HepG2 (cell line): ENCODE results near the gene GALNT10.
A peak's percentile ranks its signal among the peaks of the same experiment; 100 is the strongest.

Experiments
- CTCF ChIP-seq: sonication (generic); formaldehyde crosslinking; IDR thresholded peaks from 2 replicates; pipeline ENCODE4 v1.5.0; 2020; ENCODE audit warnings: mild to moderate bottlenecking, missing genetic modification reagents, moderate library complexity
- ETS1 ChIP-seq: sonication (generic); formaldehyde crosslinking; IDR thresholded peaks from 2 replicates; pipeline ENCODE4 v1.4.0; 2020; ENCODE audit warnings: missing genetic modification reagents
- FOXM1 ChIP-seq: sonication (generic); formaldehyde crosslinking; IDR thresholded peaks from 2 replicates; pipeline ENCODE4 v1.5.0; 2020; ENCODE audit warnings: missing genetic modification reagents
- MEIS1 ChIP-seq: sonication (generic); formaldehyde crosslinking; IDR thresholded peaks from 2 replicates; pipeline ENCODE4 v1.9.0; 2021; ENCODE audit warnings: mild to moderate bottlenecking, missing genetic modification reagents, moderate library complexity, borderline replicate concordance
- PCBP2 ChIP-seq: fragments of 200-400 bp; formaldehyde crosslinking; optimal IDR thresholded peaks from 2 replicates; pipeline ENCODE3; 2018; ENCODE audit warnings: low read length, low read depth; ENCODE audit not compliant: poor library complexity, severe bottlenecking
- PRDM10 ChIP-seq: sonication (generic); formaldehyde crosslinking; IDR thresholded peaks from 2 replicates; pipeline ENCODE4 v1.4.0; 2020; ENCODE audit warnings: low read depth, missing genetic modification reagents
- SOX6 ChIP-seq, 2 experiments: fragments of 450-650 bp in 1 of 2; sonication (generic) in 1 of 2; formaldehyde crosslinking in 1 of 2; IDR thresholded peaks; 2 replicates each; pipeline versions ENCODE4 v1.4.0 to v1.6.1; 2017 to 2020; ENCODE audit warnings: antibody characterized with exemption in 1 of 2, mild to moderate bottlenecking in 1 of 2, missing genetic modification reagents in 1 of 2
- TAF1 ChIP-seq: sonication (generic); formaldehyde crosslinking; IDR thresholded peaks from 2 replicates; pipeline ENCODE4 v1.4.0; 2020; ENCODE audit warnings: missing genetic modification reagents
- U2AF1 ChIP-seq: fragments of 200-400 bp; formaldehyde crosslinking; optimal IDR thresholded peaks from 2 replicates; pipeline ENCODE3; 2017; ENCODE audit warnings: mild to moderate bottlenecking, low read depth, low read length
- UBTF ChIP-seq: sonication (generic); formaldehyde crosslinking; IDR thresholded peaks from 2 replicates; pipeline ENCODE4 v1.4.0; 2020; ENCODE audit warnings: mild to moderate bottlenecking, missing genetic modification reagents
- YY1 ChIP-seq: IDR thresholded peaks from 2 replicates; pipeline ENCODE4 v1.6.1; 2011; ENCODE audit warnings: low read length, low read depth, moderate library complexity, mild to moderate bottlenecking; ENCODE audit not compliant: insufficient read depth, insufficient replicate concordance
- ZNF549 ChIP-seq: sonication (generic); formaldehyde crosslinking; IDR thresholded peaks from 2 replicates; pipeline ENCODE4 v1.5.0; 2020; ENCODE audit warnings: missing genetic modification reagents
- ZNF709 ChIP-seq: sonication (generic); formaldehyde crosslinking; IDR thresholded peaks from 2 replicates; pipeline ENCODE4 v1.5.0; 2020; ENCODE audit warnings: mild to moderate bottlenecking, missing genetic modification reagents

- no peak for TF ChIP-seq PCBP2
- no peak for TF ChIP-seq MEIS1 (CRISPR knock-in tag)
- no peak for TF ChIP-seq ETS1 (CRISPR knock-in tag)
- no peak for TF ChIP-seq TAF1 (CRISPR knock-in tag)
- TF ChIP-seq PRDM10: no peak
- no peak for TF ChIP-seq U2AF1
- TF ChIP-seq ZNF549 (CRISPR knock-in tag): no peak
- TF ChIP-seq FOXM1 (CRISPR knock-in tag): no peak
- no peak for TF ChIP-seq SOX6 (IDR thresholded peaks at IDR 0.05)
- TF ChIP-seq SOX6 (CRISPR knock-in tag; IDR thresholded peaks at IDR 0.05): no peak
- peak; percentile 45 for TF ChIP-seq CTCF (CRISPR knock-in tag)
- no peak for TF ChIP-seq UBTF (CRISPR knock-in tag)
- TF ChIP-seq YY1: no peak
- TF ChIP-seq ZNF709 (CRISPR knock-in tag): no peak
Measured at GRCh38 chr5:154196955-154197652, 6.6 kb downstream of the GALNT10 start.
